ENCODE results near the gene ETV6. TPM values are rescaled to one million over a fixed set of nuclear protein-coding genes. Genes with fewer than 3 reads are reported as not detected.
"Not testable (repeated sequence)": the region's sequence is repeated elsewhere in the genome, so short reads cannot be mapped to it uniquely, and the experiment has no call there.

ETV6 gene
- total and polyA plus RNA-seq, 3 donors from 2014 or later, result 7.8 to 20.9 (median 16.3) TPM

- no peaks in the 10 kb centered on the region for H3K4me1 ChIP-seq
- intact Hi-C loops (cut with DNase I; ENCODE audit: low total_unique reads), result no loop called here
- TF ChIP-seq POLR2A (IDR thresholded peaks at IDR 0.05), result no peak
- no peak for TF ChIP-seq CTCF (IDR thresholded peaks at IDR 0.05)
- H3K9me3 ChIP-seq, result no peaks in the 10 kb centered on the region
- H3K27ac ChIP-seq, result no peak overlapping the region
- no peak overlapping the region for H3K4me3 ChIP-seq
- WGBS, 2 donors, result 89 to 91% methylated on average over 5 of the region's 5 CpGs
- DNase-seq, result no peak
- no peaks in the 10 kb centered on the region for H3K36me3 ChIP-seq (ENCODE audit: low read depth, missing control alignments)
- H3K27me3 ChIP-seq, result no peaks in the 10 kb centered on the region
Observed at GRCh38 chr12:11906286-11906935, 256.9 kb downstream of the ETV6 start.

- TF ChIP-seq POLR2A (IDR thresholded peaks at IDR 0.05), result no peak
- no peak for TF ChIP-seq CTCF (IDR thresholded peaks at IDR 0.05)
- no peaks in the 10 kb centered on the region for H3K27me3 ChIP-seq
- intact Hi-C loops (cut with DNase I; ENCODE audit: low total_unique reads), result no loop called here
- no peaks in the 10 kb centered on the region for H3K4me1 ChIP-seq
- DNase-seq, result no peak
- H3K27ac ChIP-seq, result no peak overlapping the region
- no peak overlapping the region for H3K4me3 ChIP-seq
- H3K9me3 ChIP-seq, result no peaks in the 10 kb centered on the region
- no peaks in the 10 kb centered on the region for H3K36me3 ChIP-seq (ENCODE audit: low read depth, missing control alignments)
Observed at GRCh38 chr12:11907625-11908024, 258.2 kb downstream of the ETV6 start.

DNA sequence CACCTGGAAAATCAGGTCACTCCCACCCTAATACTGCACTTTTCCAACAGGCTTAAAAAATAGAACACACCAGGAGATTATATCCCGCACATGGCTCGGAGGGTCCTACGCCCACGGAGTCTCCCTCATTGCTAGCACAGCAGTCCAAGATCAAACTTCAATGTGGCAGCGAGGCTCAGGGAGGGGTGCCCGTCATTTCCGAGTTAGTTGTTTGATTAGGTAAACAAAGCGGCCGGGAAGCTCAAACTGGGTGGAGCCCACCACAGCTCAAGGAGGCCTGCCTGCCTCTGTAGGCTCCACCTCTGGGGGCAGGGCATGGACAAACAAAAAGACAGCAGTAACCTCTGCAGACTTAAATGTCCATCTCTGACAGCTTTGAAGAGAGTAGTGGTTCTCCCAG, 259.9 kb downstream of the ETV6 start:
- intact Hi-C loops (cut with DNase I; ENCODE audit: low total_unique reads); H3K27ac ChIP-seq: not testable (repeated sequence)

DNA sequence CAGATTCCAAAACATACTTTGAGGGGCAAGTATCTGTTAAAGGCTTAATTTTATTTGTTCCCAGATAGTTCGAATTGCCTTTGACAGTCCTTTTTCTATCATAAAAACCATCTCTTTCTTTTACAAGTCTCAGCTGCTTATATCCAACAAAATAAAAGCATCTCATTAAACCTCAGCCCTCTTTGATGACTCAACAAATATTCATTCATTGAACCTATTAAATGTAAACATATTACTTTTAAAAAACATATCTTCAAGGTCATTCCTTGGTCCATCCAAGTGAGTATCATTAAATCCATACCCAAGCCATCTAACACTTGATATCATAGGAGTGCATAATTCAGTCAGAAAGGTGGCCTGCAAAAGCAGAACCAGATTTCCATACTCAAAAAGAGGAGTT, 266.6 kb downstream of the ETV6 start:
- intact Hi-C loops (cut with DNase I; ENCODE audit: low total_unique reads), result no loop called here
- Histone ChIP-seq H3K27ac (no peak overlapping the region), H3K36me3 (ENCODE audit: low read depth, missing control alignments) (no peaks in the 10 kb centered on the region), H3K9me3 (no peaks in the 10 kb centered on the region), H3K27me3 (no peaks in the 10 kb centered on the region), H3K4me3 (no peak overlapping the region), H3K4me1 (no peaks in the 10 kb centered on the region)
- DNase-seq, result no peak
- WGBS, 2 donors, result 91 to 98% methylated on average over 1 of the region's 1 CpG
- TF ChIP-seq CTCF (IDR thresholded peaks at IDR 0.05) (no peak), POLR2A (IDR thresholded peaks at IDR 0.05) (no peak)

More for the DNA sequence above, 259.9 kb downstream of the ETV6 start:
- not testable (repeated sequence) for H3K9me3 ChIP-seq; DNase-seq; H3K36me3 ChIP-seq (ENCODE audit: low read depth, missing control alignments); H3K27me3 ChIP-seq; H3K4me1 ChIP-seq; H3K4me3 ChIP-seq
- WGBS, 2 donors, result 92 to 94% methylated on average over 9 of the region's 9 CpGs

DNA sequence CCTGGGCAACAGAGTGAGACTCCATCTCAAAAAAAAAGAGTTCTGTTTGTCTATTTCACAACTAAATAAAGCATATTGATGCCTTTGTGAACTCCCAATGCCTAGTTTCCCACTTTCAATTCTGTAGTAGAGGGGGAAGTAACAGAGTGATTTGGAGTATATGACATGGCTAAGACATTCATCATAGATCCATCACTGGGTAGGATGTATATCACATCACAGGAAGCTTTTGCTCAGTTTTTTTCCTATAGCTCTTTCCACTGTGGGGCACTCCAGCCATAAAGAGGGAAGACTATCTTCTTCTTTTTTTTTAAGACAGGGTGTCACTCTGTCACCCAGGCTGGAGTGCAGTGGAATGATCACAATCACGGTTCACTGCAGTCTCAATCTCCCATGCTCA, 267.3 kb downstream of the ETV6 start:
- no peak for TF ChIP-seq POLR2A (IDR thresholded peaks at IDR 0.05)
- TF ChIP-seq CTCF (IDR thresholded peaks at IDR 0.05), result no peak
- Histone ChIP-seq H3K4me1 (no peaks in the 10 kb centered on the region), H3K27me3 (no peaks in the 10 kb centered on the region), H3K36me3 (ENCODE audit: low read depth, missing control alignments) (no peaks in the 10 kb centered on the region), H3K4me3 (no peak overlapping the region), H3K9me3 (no peaks in the 10 kb centered on the region), H3K27ac (no peak overlapping the region)
- WGBS, 2 donors, result 69 to 74% methylated on average over 1 of the region's 1 CpG
- no peak for DNase-seq
- intact Hi-C loops (cut with DNase I; ENCODE audit: low total_unique reads), result no loop called here

Measured in testis (tissue), 3 donors.